Anterior cingulate cortex (tissue), 58 donors: Measurements from ENCODE around the gene SF3B3.
"Not testable (repeated sequence)": the region's sequence is repeated elsewhere in the genome, so short reads cannot be mapped to it uniquely, and the experiment has no call there.

Experiments used
- DNase-seq, 58 donors: peaks; one replicate each; lab custom pipeline; 2025; lab: John Stamatoyannopoulos, UW

The SF3B3 gene

DNA sequence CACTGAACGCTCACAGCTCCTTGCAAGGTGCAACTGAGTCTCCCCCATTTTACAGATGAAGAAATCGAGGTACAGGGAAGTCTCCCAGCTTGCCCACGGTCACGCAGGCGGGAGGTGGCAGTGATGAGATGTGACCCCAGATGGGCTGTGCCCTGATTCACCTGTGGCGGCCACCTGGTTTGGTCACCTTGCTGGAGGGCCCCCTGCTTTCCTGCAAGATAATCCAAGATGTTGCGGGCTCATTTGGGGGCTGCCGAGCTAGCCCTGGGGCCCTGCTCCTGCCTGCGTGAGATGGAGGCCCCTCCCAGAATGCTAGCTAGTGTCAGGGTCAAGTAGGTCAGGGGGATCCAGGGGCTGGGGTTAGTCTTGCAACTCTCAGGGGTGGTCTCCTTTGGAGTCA, 63.1 kb downstream of the SF3B3 start:
- no peak for DNase-seq

- DNase-seq: no peak
These were observed 64.9 kb downstream of the SF3B3 start for GRCh38 chr16:70588565-70588964.

GRCh38 chr16:70589416-70589815, 65.8 kb downstream of the SF3B3 start:
- not testable (repeated sequence) for DNase-seq

GRCh38 chr16:70589998-70590471, 66.4 kb downstream of the SF3B3 start:
- no peak for DNase-seq

GRCh38 chr16:70590722-70591415, 67.3 kb downstream of the SF3B3 start:
- no peak for DNase-seq

- DNase-seq: no peak
These were observed 68.0 kb downstream of the SF3B3 start for GRCh38 chr16:70591615-70592014.

DNA sequence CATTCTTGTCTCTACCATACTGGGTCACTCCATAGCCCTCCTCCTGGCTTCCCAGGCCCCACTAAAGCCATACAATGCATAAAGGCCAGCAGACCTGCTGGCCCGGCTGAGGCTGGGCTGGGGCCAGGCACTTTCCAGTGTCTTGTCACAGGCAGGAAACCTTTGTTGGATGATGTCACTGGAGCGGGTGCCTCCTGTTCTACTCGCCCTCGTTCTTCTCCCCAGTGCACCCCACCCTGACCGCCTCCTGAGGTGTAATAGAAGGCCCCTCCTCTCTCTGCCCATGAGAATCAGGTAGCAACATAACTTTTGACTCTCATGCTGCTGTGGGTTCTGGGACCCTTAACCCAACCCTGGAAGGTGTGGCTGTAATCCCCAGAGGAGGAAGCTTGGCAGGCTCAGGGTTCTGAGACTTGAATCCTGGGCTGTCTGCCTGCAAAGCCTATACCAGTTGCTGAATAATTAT, 68.5 kb downstream of the SF3B3 start:
- DNase-seq: no peak

DNA sequence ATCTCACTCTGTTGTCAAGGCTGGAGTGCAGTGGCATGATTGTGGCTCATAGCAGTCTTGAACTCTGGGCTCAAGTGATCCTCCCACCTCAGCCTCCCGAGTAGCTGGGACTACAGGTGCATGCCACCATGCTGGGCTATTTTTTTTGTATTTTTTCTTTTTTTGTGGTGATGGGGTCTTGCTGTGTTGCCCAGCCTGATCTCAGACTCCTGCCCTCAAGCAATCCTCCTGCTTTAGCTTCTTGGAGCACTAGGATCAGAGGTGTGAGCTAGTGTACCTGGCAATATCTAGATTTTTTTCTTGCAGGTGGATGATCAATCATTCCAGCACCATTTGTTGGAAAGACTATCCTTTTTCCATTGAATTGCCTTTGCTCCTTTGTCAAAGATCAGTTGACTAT, 69.9 kb downstream of the SF3B3 start:
- DNase-seq: no peak

DNA sequence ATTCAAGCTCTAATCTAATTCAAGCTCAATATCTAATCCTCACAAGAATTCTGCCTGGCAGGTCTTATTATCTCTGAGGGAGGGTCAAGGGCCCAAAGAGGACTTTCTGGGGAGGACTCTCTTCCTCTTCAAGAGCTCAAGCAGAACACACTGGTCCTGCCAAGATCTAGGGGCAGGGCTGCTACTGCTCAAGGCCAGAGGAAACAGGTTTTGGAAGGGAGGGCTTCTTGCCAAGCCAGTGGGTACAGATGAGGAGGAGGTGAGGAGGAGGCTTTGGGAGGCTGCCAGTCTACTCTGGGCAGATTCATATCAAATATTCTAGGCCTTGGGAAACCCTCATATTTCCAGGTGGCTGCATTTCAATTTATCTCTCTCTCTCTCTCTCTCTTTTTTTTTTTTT, 71.0 kb downstream of the SF3B3 start:
- DNase-seq: no peak

- no peak for DNase-seq
These were observed 73.7 kb downstream of the SF3B3 start for GRCh38 chr16:70597135-70597835.

DNA sequence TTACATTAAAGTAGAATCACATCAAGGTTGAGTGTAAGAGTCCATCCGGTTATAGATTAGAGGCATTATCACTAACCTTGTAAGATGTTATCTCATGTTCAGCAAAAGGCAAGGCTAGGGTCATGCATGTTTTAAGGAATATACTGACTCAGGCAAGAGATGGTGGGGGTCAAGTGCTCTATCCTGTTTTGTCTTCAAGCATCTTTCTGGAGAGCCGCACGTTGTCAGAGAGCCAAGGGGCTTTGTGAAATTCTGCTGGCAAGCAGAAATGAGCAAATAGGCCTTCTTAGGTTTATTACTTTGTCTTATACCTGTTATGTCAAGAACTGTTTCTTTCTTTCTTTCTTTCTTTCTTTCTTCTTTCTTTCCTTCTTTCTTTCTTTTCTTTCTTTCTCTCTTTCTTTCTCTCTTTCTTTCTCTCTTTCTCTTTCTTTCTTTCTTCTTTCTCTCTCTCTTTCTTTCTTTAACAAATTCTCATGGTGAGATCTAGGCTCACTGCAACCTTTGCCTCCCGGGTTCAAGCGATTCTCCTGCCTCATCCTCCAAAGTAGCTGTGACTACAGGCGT, 75.4 kb downstream of the SF3B3 start:
- no peak for DNase-seq

DNA sequence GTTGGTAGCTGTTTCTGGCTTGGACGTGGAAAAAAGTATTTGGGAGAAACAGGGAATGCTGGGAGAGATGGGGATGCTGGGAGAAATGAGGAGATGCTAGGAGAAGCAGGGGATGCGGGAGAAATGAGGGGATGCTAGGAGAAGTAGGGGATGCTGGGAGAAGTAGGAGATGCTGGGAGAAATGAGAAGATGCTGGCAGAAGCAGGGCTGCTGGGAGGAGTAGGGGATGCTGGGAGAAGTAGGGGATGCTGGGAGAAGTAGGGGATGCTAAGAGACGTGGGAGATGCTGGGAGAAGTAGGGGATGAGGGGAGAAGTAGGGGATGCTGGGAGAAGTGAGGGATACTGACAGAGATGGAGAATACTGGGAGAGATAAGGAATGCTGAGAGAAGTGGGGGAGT, 77.1 kb downstream of the SF3B3 start:
- DNase-seq: no peak

GRCh38 chr16:70601576-70602575, 78.3 kb downstream of the SF3B3 start:
- DNase-seq: no peak

DNA sequence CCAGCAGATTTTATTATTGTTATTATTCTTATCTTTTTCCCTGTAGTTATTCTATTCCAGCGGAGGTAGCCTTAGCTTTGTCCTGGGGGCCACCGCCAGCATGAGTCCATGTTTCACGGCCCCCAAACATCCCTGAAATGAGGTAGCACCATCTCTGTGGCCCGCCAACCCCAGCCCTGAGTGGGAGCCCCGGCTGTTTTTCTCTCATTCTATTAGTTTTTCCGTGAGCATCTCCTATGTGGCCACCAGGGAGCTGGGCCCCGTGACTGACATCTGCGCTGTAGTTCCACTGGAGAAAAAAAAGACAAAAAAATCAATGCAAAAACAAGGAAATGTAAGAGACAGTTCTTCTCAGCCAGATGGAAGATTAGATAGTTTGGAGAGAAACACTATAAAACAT, 79.2 kb downstream of the SF3B3 start:
- no peak for DNase-seq

- DNase-seq: peak in 8 of 58 donors; percentile 4 to 37 (median 12)
These were observed 81.0 kb downstream of the SF3B3 start for GRCh38 chr16:70604407-70605282.

- no peak for DNase-seq
These were observed 81.7 kb downstream of the SF3B3 start for GRCh38 chr16:70605283-70605657.

DNA sequence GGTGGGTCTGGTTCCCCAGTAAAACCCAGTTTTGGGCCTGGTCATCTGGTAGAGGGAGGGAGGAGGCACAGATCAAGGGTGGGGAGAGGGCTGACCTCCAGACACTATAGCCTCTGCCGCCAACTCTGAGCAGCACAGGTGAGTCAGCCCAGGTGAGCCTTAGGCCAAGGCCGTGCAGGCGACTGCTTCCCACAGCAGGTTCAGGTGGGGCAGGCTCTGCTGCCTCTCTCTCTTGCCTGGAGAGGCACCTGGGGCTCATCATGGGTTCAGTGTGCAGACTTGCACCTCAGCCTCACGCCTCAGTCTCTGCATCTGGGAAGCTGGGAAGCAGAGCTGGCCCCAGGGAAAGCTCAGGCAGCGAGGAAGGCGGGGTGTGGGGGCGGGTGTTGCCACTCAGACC, 84.9 kb downstream of the SF3B3 start:
- DNase-seq: no peak

- DNase-seq: peak in 1 of 58 donors; percentile 4
These were observed 86.9 kb downstream of the SF3B3 start for GRCh38 chr16:70610273-70611223.
